Heart left ventricle (tissue), 16 donors: ENCODE data around the gene CDK18. TPM values are rescaled to one million over a fixed set of nuclear protein-coding genes. Genes with fewer than 3 reads are reported as not detected.
A peak's percentile ranks its signal among the peaks of the same experiment; 100 is the strongest.

ENCODE experiments used
- ATAC-seq, 4 donors: fragments of 200-7000 bp; cut with Tn5 transposase; one replicate each; pipeline ENCODE4 v1.9.1; 2020 to 2022; ENCODE audit warnings: moderate library complexity in 4 of 4, mild to moderate bottlenecking in 3 of 4, moderate number of reproducible peaks in 1 of 4
- DNase-seq, 5 donors: peaks; one replicate each; pipeline ENCODE4 v3.0.0-alpha.2; 2020
- H3K27ac ChIP-seq, 12 donors: fragments of 200-600 bp; sonication (generic) in 4 of 12; one replicate each; pipeline versions ENCODE4 v1.5.0 to v1.8.0; 2016 to 2022; ENCODE audit warnings: mild to moderate bottlenecking in 2 of 12
- H3K27me3 ChIP-seq, 9 donors: fragments of 200-600 bp; sonication (generic) in 2 of 9; one replicate each; pipeline versions ENCODE4 v1.5.1 to v1.8.0; 2016 to 2022; ENCODE audit warnings: mild to moderate bottlenecking in 3 of 9
- H3K36me3 ChIP-seq, 9 donors: fragments of 200-600 bp; sonication (generic) in 2 of 9; one replicate each; pipeline versions ENCODE4 v1.5.0 to v1.8.0; 2018 to 2022; ENCODE audit warnings: mild to moderate bottlenecking in 2 of 9
- H3K4me1 ChIP-seq, 12 donors: fragments of 200-600 bp; sonication (generic) in 4 of 12; one replicate each; pipeline versions ENCODE4 v1.5.0 to v1.8.0; 2016 to 2022; ENCODE audit warnings: mild to moderate bottlenecking in 3 of 12
- H3K4me3 ChIP-seq, 12 donors: fragments of 200-600 bp; sonication (generic) in 4 of 12; one replicate each; pipeline versions ENCODE4 v1.5.0 to v1.8.0; 2017 to 2022; ENCODE audit warnings: mild to moderate bottlenecking in 9 of 12, moderate library complexity in 4 of 12
- H3K9me3 ChIP-seq, 12 donors: fragments of 200-600 bp; sonication (generic) in 4 of 12; one replicate each; pipeline versions ENCODE4 v1.5.0 to v1.8.0; 2016 to 2022; ENCODE audit warnings: mild to moderate bottlenecking in 1 of 12
- POLR2A ChIP-seq, 2 donors: fragments of 450-650 bp; IDR thresholded peaks; one replicate each; pipeline ENCODE4 v1.6.1; 2017; ENCODE audit warnings: antibody characterized with exemption in 2 of 2, mild to moderate bottlenecking in 2 of 2, moderate library complexity in 2 of 2
- WGBS, 4 donors: extraction: QIAGEN DNeasy Blood & Tissue Kit in 2 of 4; methylation state at CpG; one replicate each; pipeline versions ENCODE4 v1.1.5 to v1.1.7; 2013 to 2018; 5-methylcytosine and 5-hydroxymethylcytosine counted together
- intact Hi-C, 10 donors: fragments of 100-400 bp; cut with DNase I; formaldehyde crosslinking; loops; one replicate each; pipeline versions ENCODE4 v1.11.1 to v1.14.2; 2022
- polyA plus RNA-seq, 2 donors: library from polyadenylated mRNA; stranded (reverse); fragments of 200-250 nt; gene quantifications; one replicate each; pipeline ENCODE4 v1.2.3, GENCODE V29; 2013
- total RNA-seq, 9 donors: library from RNA; depleted of rRNA in 2 of 9; stranded (reverse); fragments of >200 nt in 2 of 9; fragmentation: NEBNext Ultra II Directional in 3 of 9; extraction: Animal tissue kit (Norgen Biotek cat#: 25700) in 3 of 9; gene quantifications; one replicate each; pipeline versions ENCODE4 v1.1.0 to v1.2.4, GENCODE V29; 2016 to 2023
- TF ChIP-seq, protein P1 (sequence below), 12 donors: fragments of 200-600 bp; sonication (generic) in 4 of 12; IDR thresholded peaks; one replicate each; pipeline versions ENCODE4 v1.5.0 to v1.8.0; 2018 to 2022; ENCODE audit warnings: antibody characterized with exemption in 12 of 12, mild to moderate bottlenecking in 5 of 12
- donor health status: ischemic (EF 13 %, LVEDD 7.1; RV severe dilation, severe dysfunction).
- donor health status: healthy with polysubstance abuse.
- donor health status: DM: no; HTN: yes; CAD: no.
- donor health status: DM: no; HTN: no; CAD: no.
- donor health status: ischemic (EF 25% LVEDD 6.9; RV normal size, moderate dysfunction).
- donor health status: ischemic (EF 25% LVEDD 5.7; RV mildly dilated, moderate dysfunction).
- donor health status: healthy.
- donor health status: DM: yes; HTN: yes; CAD: no.
- donor health status: ischemic (EF 35%, LVEDD 5.7; RV mildly dilated, moderate dysfunction).
- donor health status: nonischemic (EF 11% LVEDD 7.7; RV severe dilation, severe dysfunction).
- donor health status: DM: yes; HTN: yes; CAD: no.
- donor health status: PGD.
- donor health status: ischemic (EF 29% LVEDD 5.4; RV normal size, mild dysfunction).
- donor health status: nonischemic (EF 23%, LVEDD 6.1; RV moderate dilation, normal function).

Gene CDK18
- total and polyA plus RNA-seq, 11 donors = 62.5 to 198 (median 141) TPM

DNA sequence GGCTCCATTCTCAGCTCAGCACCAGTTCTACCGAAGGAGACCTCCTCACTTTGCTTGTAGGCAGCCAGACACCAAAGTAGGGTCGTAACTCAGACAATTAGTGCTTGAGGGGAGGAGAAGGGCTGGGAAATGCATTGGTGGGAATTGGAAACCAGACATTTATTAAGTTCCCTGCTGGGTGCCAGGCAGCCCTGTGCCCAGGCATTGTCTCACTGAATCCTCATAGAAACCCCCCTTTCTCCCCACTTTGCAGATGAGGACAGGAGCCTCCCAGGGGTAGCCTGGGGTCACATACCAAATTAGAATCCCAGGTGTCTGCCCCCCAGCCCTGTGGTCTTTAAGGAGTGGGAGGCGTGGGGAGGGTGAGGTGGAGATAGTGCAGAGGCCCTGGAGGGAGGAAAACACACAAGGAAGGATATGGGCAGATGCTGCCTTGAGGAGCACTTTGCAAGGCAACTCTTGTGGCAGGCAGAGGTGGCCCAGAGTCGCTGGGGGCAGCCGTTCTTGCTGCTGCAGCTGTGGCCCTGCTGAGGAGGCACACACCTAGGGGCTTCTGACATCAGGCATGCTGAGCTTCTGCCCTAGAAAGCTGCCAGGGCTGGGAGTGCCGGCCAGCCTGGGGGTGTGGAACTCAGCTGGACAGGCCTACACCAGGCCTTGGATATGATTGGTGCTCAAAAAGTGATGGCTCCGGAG is 29.4 kb downstream of the CDK18 start:
- no peak for DNase-seq
- ATAC-seq = no peak
- Histone ChIP-seq H3K36me3 (peaks cover 0 to 34% (median 15%) of the 10 kb centered on the region in 9 donors), H3K27ac (no peak overlapping the region), H3K27me3 (no peaks in the 10 kb centered on the region), H3K9me3 (no peaks in the 10 kb centered on the region), H3K4me3 (no peak overlapping the region), H3K4me1 (peaks cover 0 to 26% (median 9%) of the 10 kb centered on the region in 12 donors)
- WGBS, 4 donors = 73 to 81% (median 78%) methylated on average over 7 of the region's 7 CpGs
- intact Hi-C loops = loop anchor here in 6 of 10 donors (5.0 to 10.0 kb wide), 8 partner anchors 43 to 137 kb away; partner anchors contain the start of gene ELK4 (in 2 of the 6)
- TF ChIP-seq, protein P1, sequence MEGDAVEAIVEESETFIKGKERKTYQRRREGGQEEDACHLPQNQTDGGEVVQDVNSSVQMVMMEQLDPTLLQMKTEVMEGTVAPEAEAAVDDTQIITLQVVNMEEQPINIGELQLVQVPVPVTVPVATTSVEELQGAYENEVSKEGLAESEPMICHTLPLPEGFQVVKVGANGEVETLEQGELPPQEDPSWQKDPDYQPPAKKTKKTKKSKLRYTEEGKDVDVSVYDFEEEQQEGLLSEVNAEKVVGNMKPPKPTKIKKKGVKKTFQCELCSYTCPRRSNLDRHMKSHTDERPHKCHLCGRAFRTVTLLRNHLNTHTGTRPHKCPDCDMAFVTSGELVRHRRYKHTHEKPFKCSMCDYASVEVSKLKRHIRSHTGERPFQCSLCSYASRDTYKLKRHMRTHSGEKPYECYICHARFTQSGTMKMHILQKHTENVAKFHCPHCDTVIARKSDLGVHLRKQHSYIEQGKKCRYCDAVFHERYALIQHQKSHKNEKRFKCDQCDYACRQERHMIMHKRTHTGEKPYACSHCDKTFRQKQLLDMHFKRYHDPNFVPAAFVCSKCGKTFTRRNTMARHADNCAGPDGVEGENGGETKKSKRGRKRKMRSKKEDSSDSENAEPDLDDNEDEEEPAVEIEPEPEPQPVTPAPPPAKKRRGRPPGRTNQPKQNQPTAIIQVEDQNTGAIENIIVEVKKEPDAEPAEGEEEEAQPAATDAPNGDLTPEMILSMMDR (IDR thresholded peaks at IDR 0.05) = no peak
- TF ChIP-seq POLR2A (IDR thresholded peaks at IDR 0.05) = no peak

DNA sequence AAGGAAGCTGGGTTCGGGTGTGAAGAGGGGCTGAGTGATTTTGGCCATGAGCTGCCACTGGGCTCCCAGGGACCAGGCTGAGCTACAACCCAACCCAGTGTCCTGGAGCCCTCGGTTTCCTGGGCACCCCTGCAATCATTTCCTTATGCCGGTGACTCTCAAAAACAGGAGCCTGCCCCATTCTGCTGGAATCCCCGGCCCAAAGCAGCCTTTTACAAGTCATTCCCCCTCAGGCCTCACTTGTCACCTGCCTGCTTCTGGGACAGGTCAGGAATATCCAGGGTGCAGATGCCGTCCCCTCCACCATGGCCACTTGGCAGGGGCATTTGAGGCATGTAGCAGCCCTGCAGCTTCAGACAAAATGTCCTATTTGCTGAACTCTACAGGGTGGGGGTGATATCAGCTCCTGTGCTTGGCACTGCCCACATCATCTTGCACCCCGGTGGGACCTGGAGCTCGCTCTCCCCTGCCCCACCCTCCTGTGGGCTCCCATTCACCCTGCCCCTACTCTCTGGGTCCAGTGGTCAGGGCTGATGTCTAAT is 30.0 kb downstream of the CDK18 start:
- DNase-seq = peak in 1 of 5 donors; percentile 11

DNA sequence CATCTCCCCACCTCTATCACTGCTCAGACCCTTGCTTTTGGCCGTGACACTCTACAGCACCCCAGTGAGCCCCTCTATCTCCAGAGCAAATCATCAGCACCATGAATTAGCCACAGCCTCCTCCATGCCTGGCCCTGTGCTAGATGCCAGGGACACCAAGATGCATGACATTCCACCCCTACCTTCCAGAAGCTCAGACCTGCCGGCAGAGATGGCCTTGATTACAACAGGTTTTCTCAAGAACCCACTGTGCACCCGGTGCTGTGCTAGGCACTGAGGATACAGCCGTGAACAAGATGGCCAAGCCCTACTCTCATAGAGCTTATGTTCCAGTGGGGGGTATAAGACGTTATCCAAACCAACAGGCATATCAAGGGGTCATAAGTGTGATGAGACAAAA is 30.6 kb downstream of the CDK18 start:
- H3K9me3 ChIP-seq = no peaks in the 10 kb centered on the region
- peak in 2 of 5 donors; percentile 3 to 7 for DNase-seq
- peaks cover 0 to 21% (median 5%) of the 10 kb centered on the region in 12 donors for H3K4me1 ChIP-seq
- intact Hi-C loops = loop anchor here in 3 of 10 donors (5.0 to 10.0 kb wide), 3 partner anchors 47 to 100 kb away; partner anchors contain the start of gene ELK4 (in 1 of the 3)
- peak in 1 of 4 donors; percentile 1 for ATAC-seq
- TF ChIP-seq, protein P1 (IDR thresholded peaks at IDR 0.05) = no peak
- no peak for TF ChIP-seq POLR2A (IDR thresholded peaks at IDR 0.05)
- no peak overlapping the region for H3K27ac ChIP-seq
- H3K4me3 ChIP-seq = no peak overlapping the region
- H3K27me3 ChIP-seq = no peaks in the 10 kb centered on the region
- H3K36me3 ChIP-seq = peaks cover 0 to 24% (median 8%) of the 10 kb centered on the region in 9 donors
- 70 to 82% (median 79%) methylated on average over 5 of the region's 5 CpGs for WGBS, 4 donors

More for the DNA sequence above, 30.0 kb downstream of the CDK18 start:
- TF ChIP-seq, protein P1 (IDR thresholded peaks at IDR 0.05) = no peak
- TF ChIP-seq POLR2A (IDR thresholded peaks at IDR 0.05) = no peak
- Histone ChIP-seq H3K9me3 (no peaks in the 10 kb centered on the region), H3K27ac (no peak overlapping the region), H3K36me3 (peaks cover 0 to 30% (median 12%) of the 10 kb centered on the region in 9 donors), H3K27me3 (no peaks in the 10 kb centered on the region), H3K4me3 (no peak overlapping the region), H3K4me1 (peaks cover 0 to 21% (median 5%) of the 10 kb centered on the region in 12 donors)
- intact Hi-C loops = loop anchor here in 6 of 10 donors (5.0 to 10.0 kb wide), 8 partner anchors 43 to 137 kb away; partner anchors contain the start of gene ELK4 (in 2 of the 6)
- ATAC-seq = peak in 1 of 4 donors; percentile 2
- 74 to 93% (median 89%) methylated on average over 7 of the region's 7 CpGs for WGBS, 4 donors
